ENCODE results near the gene USP54.

DNA sequence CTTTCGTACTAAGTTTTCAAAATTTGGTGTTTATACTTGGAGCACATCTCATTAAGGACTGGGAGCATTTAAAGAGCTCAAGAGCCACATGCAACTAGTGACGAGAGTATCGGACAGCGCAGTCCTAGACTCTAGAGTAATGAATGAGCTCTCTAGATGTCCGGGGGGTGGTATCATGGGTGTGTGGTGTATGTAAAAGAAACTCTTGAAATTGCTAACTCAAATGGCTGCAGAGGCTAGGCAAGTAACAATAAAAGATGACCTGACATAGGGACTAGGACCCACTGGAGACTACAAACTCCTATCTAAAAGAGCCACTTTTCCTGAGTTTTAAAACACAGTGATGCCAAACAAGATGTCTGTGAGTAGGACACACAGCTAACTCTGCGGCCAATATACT, 36.2 kb upstream of the USP54 start:
- TF ChIP-seq, protein P1, sequence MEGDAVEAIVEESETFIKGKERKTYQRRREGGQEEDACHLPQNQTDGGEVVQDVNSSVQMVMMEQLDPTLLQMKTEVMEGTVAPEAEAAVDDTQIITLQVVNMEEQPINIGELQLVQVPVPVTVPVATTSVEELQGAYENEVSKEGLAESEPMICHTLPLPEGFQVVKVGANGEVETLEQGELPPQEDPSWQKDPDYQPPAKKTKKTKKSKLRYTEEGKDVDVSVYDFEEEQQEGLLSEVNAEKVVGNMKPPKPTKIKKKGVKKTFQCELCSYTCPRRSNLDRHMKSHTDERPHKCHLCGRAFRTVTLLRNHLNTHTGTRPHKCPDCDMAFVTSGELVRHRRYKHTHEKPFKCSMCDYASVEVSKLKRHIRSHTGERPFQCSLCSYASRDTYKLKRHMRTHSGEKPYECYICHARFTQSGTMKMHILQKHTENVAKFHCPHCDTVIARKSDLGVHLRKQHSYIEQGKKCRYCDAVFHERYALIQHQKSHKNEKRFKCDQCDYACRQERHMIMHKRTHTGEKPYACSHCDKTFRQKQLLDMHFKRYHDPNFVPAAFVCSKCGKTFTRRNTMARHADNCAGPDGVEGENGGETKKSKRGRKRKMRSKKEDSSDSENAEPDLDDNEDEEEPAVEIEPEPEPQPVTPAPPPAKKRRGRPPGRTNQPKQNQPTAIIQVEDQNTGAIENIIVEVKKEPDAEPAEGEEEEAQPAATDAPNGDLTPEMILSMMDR (IDR thresholded peaks at IDR 0.05; ENCODE audit: insufficient read depth, low read length), result no peak
- TF ChIP-seq, protein P2, sequence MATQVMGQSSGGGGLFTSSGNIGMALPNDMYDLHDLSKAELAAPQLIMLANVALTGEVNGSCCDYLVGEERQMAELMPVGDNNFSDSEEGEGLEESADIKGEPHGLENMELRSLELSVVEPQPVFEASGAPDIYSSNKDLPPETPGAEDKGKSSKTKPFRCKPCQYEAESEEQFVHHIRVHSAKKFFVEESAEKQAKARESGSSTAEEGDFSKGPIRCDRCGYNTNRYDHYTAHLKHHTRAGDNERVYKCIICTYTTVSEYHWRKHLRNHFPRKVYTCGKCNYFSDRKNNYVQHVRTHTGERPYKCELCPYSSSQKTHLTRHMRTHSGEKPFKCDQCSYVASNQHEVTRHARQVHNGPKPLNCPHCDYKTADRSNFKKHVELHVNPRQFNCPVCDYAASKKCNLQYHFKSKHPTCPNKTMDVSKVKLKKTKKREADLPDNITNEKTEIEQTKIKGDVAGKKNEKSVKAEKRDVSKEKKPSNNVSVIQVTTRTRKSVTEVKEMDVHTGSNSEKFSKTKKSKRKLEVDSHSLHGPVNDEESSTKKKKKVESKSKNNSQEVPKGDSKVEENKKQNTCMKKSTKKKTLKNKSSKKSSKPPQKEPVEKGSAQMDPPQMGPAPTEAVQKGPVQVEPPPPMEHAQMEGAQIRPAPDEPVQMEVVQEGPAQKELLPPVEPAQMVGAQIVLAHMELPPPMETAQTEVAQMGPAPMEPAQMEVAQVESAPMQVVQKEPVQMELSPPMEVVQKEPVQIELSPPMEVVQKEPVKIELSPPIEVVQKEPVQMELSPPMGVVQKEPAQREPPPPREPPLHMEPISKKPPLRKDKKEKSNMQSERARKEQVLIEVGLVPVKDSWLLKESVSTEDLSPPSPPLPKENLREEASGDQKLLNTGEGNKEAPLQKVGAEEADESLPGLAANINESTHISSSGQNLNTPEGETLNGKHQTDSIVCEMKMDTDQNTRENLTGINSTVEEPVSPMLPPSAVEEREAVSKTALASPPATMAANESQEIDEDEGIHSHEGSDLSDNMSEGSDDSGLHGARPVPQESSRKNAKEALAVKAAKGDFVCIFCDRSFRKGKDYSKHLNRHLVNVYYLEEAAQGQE (IDR thresholded peaks at IDR 0.05; ENCODE audit: insufficient replicate concordance, low read depth), result no peak
- TF ChIP-seq SPI1 (IDR thresholded peaks at IDR 0.05; ENCODE audit: borderline replicate concordance, low read depth), result no peak
- no peak for TF ChIP-seq POLR2AphosphoS5 (IDR thresholded peaks at IDR 0.05; ENCODE audit: low read depth)
- no peak for TF ChIP-seq GABPA (IDR thresholded peaks at IDR 0.05; ENCODE audit: low read depth)
